OCI-M1 (cell line): ENCODE data around the gene ASCC3.

ENCODE experiments used
- DNase-seq: peaks from one replicate; lab custom pipeline; 2025; lab: John Stamatoyannopoulos, UW

ASCC3 gene

GRCh38 chr6:100724222-100724621, 156.9 kb downstream of the ASCC3 start:
- DNase-seq, result peak; percentile 24

GRCh38 chr6:100721256-100721655, 159.9 kb downstream of the ASCC3 start:
- peak; percentile 30 for DNase-seq

- peak; percentile 90 for DNase-seq
Measured at GRCh38 chr6:100719883-100720682, 161.0 kb downstream of the ASCC3 start.

GRCh38 chr6:100712997-100713396, 168.1 kb downstream of the ASCC3 start:
- DNase-seq, result no peak

GRCh38 chr6:100706491-100706890, 174.6 kb downstream of the ASCC3 start:
- DNase-seq, result no peak

GRCh38 chr6:100704961-100705360, 176.2 kb downstream of the ASCC3 start:
- DNase-seq, result no peak

GRCh38 chr6:100701728-100702127, 179.4 kb downstream of the ASCC3 start:
- no peak for DNase-seq

- DNase-seq, result no peak
Measured at GRCh38 chr6:100700009-100700408, 181.1 kb downstream of the ASCC3 start.

GRCh38 chr6:100695445-100695844, 185.7 kb downstream of the ASCC3 start:
- DNase-seq, result peak; percentile 42

GRCh38 chr6:100693249-100693927, 187.7 kb downstream of the ASCC3 start:
- DNase-seq, result no peak

- no peak for DNase-seq
Measured at GRCh38 chr6:100691972-100692371, 189.2 kb downstream of the ASCC3 start.

- no peak for DNase-seq
Measured at GRCh38 chr6:100686216-100686615, 194.9 kb downstream of the ASCC3 start.

GRCh38 chr6:100685747-100686146, 195.4 kb downstream of the ASCC3 start:
- peak; percentile 12 for DNase-seq

GRCh38 chr6:100680163-100680562, 201.0 kb downstream of the ASCC3 start:
- DNase-seq, result no peak

GRCh38 chr6:100678027-100678426, 203.1 kb downstream of the ASCC3 start:
- DNase-seq, result peak; percentile 32

GRCh38 chr6:100677240-100677639, 203.9 kb downstream of the ASCC3 start:
- no peak for DNase-seq

GRCh38 chr6:100673641-100674040, 207.5 kb downstream of the ASCC3 start:
- no peak for DNase-seq

GRCh38 chr6:100671740-100672139, 209.4 kb downstream of the ASCC3 start:
- no peak for DNase-seq

GRCh38 chr6:100670056-100670455, 211.1 kb downstream of the ASCC3 start:
- DNase-seq, result no peak

- peak; percentile 23 for DNase-seq
Measured at GRCh38 chr6:100665041-100665380, 216.1 kb downstream of the ASCC3 start.

GRCh38 chr6:100664274-100665040, 216.7 kb downstream of the ASCC3 start:
- DNase-seq, result peak; percentile 63

- no peak for DNase-seq
Measured at GRCh38 chr6:100663219-100663863, 217.8 kb downstream of the ASCC3 start.
